Measurements from ENCODE around the gene PTGIS.

Gene PTGIS

DNA sequence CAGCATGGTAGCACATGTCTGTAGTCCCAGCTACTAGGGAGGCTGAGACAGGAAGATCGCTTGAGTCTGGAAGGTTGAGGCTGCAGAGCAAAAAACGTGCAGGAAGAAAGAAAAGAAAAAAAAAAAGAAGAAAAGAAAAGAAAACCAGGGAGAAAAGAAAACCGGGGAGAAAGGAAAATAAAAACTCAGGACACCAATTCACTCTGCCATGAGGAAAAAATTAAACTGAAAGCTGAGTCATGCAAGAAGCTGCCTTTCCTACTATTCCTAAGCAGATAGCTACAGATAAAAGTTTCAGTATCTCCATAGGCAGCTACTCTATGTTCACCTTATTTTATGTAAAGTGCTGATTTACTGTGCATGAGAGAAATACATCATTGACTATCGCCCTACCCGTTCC is 10.5 kb downstream of the PTGIS start:
- no peak for DNase-seq

DNA sequence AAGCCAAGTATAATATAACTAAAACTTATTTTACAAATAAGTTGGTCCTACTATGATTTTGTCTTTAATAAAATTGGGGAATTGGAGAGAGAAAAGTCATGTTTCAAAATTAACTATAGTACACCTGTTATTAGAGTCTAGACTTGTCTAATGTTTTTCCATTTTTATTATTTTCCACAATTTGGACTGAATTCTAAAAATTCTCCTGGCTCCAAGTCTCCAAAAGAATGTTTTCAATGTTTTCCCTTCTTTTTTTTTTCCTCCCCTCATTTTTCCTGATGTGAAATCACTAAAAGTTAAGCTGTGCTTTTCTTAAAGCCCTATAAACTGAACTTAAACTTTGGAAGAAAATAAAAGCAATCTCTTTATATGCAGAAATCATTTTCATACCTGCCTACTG is 11.3 kb downstream of the PTGIS start:
- no peak for DNase-seq

- no peak for DNase-seq
These were observed 18.0 kb downstream of the PTGIS start for GRCh38 chr20:49549801-49550551.

GRCh38 chr20:49548371-49548947 is 19.5 kb downstream of the PTGIS start:
- no peak for DNase-seq

GRCh38 chr20:49545572-49545971 is 22.4 kb downstream of the PTGIS start:
- DNase-seq: no peak

GRCh38 chr20:49544535-49544934 is 23.4 kb downstream of the PTGIS start:
- no peak for DNase-seq

- DNase-seq: no peak
These were observed 24.0 kb downstream of the PTGIS start for GRCh38 chr20:49543858-49544437.

- DNase-seq: no peak
These were observed 24.7 kb downstream of the PTGIS start for GRCh38 chr20:49543071-49543857.

- DNase-seq: no peak
These were observed 25.4 kb downstream of the PTGIS start for GRCh38 chr20:49542514-49542991.

GRCh38 chr20:49541733-49542513 is 26.0 kb downstream of the PTGIS start:
- DNase-seq: no peak

- no peak for DNase-seq
These were observed 27.1 kb downstream of the PTGIS start for GRCh38 chr20:49540687-49541435.

DNA sequence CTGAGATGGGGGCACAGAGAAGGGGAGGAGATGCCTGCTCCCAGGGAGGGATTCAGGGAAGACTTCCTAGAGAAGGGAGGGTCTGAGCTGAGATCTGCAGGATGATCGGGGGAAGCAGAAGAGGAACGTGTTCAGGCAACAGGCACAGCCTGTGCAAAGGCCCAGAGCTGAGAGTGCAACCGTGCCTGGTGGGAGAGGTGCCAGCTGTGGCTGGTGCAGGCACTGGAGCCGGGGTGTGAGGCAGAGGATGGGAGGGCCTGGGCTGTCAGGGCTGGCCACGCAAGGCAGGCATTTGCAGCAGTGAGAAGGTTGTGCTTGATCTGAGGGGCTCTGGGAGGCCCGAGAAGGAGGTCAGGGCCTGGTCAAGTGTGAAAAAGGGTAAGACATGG is 27.7 kb downstream of the PTGIS start:
- no peak for DNase-seq

GRCh38 chr20:49539481-49540231 is 28.3 kb downstream of the PTGIS start:
- no peak for DNase-seq

DNA sequence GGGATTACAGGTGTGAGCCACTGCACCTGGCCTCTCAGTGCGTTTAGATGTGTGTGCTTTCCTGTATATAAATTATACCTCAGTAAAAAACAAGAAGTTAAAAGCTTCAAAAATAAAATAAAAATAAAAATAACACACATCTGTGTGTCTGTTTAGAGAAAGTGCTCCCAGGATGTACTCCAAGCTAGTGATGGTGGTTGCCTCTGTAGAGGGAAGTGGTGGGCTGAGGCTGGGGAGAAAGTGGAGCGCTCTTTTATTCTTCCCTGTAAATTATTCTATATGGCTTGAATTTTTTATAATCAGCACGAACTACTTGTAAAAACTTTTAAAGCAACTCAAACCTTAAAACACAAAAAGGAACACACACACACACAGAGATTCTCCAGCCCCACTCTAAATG is 29.0 kb downstream of the PTGIS start:
- DNase-seq: no peak

GRCh38 chr20:49534255-49534712 is 33.7 kb downstream of the PTGIS start:
- peak; percentile 64 for DNase-seq

GRCh38 chr20:49532285-49532946 is 35.5 kb downstream of the PTGIS start:
- no peak for DNase-seq

- DNase-seq: no peak
These were observed 38.5 kb downstream of the PTGIS start for GRCh38 chr20:49529470-49529869.

GRCh38 chr20:49526568-49526967 is 41.4 kb downstream of the PTGIS start:
- DNase-seq: no peak

DNA sequence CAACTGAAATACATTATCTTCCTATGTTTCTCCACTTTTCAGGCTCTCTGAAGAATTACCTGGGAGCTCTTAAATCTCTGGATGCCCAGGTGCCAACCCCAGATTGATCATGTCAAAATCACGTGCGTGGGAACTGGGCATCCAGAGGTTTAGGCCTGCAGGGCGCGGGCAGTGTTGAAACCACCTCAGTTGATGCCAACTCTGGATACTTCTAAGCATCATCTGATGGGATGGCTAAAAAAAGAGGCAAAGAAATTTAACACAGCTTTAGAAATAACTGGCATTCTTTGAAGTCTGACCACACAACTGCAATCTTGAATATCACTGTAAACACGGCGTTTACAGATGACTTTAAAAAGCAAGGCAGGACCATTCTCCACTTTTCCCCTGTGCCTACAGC is 41.9 kb downstream of the PTGIS start:
- DNase-seq: no peak

GRCh38 chr20:49523767-49524360 is 44.1 kb downstream of the PTGIS start:
- DNase-seq: no peak

Measured in T1000 (cell line).